Kidney capillary endothelial cell (primary cell): ENCODE measurements around the gene TMEM63A.

ENCODE experiments used
- DNase-seq: peaks from one replicate; pipeline ENCODE4 v3.0.0-alpha.2; 2018; ENCODE audit warnings: low spot score

The TMEM63A gene

GRCh38 chr1:225885336-225885735 lies 3.2 kb upstream of the TMEM63A start:
- no peak for DNase-seq

GRCh38 chr1:225883616-225884265 lies 1.6 kb upstream of the TMEM63A start:
- DNase-seq = no peak

GRCh38 chr1:225882694-225883615 lies 775 bp upstream of the TMEM63A start:
- peak; percentile 36 for DNase-seq

GRCh38 chr1:225881081-225881958 lies 860 bp downstream of the TMEM63A start:
- DNase-seq = peak; percentile 69

GRCh38 chr1:225880636-225881035 lies 1.5 kb downstream of the TMEM63A start:
- DNase-seq = no peak

GRCh38 chr1:225880222-225880588 lies 2.0 kb downstream of the TMEM63A start:
- no peak for DNase-seq

- no peak for DNase-seq
Measured at GRCh38 chr1:225879521-225880221, 2.5 kb downstream of the TMEM63A start.

GRCh38 chr1:225878282-225878681 lies 3.9 kb downstream of the TMEM63A start:
- no peak for DNase-seq

- DNase-seq = peak; percentile 46
Measured at GRCh38 chr1:225877580-225877979, 4.6 kb downstream of the TMEM63A start.

GRCh38 chr1:225876900-225877510 lies 5.2 kb downstream of the TMEM63A start:
- DNase-seq = no peak

- no peak for DNase-seq
Measured at GRCh38 chr1:225875044-225875815, 7.0 kb downstream of the TMEM63A start.

GRCh38 chr1:225874431-225874830 lies 7.7 kb downstream of the TMEM63A start:
- no peak for DNase-seq

- no peak for DNase-seq
Measured at GRCh38 chr1:225873281-225873850, 8.8 kb downstream of the TMEM63A start.

- DNase-seq = no peak
Measured at GRCh38 chr1:225872075-225872430, 10.1 kb downstream of the TMEM63A start.

GRCh38 chr1:225871359-225872074 lies 10.7 kb downstream of the TMEM63A start:
- no peak for DNase-seq

GRCh38 chr1:225870911-225871310 lies 11.3 kb downstream of the TMEM63A start:
- DNase-seq = no peak

- DNase-seq = no peak
Measured at GRCh38 chr1:225868631-225869330, 13.4 kb downstream of the TMEM63A start.

- no peak for DNase-seq
Measured at GRCh38 chr1:225866981-225867380, 15.2 kb downstream of the TMEM63A start.
